IMR-90 (cell line): Measurements from ENCODE around the gene ZFP36L1. TPM values are rescaled to one million over a fixed set of nuclear protein-coding genes. Genes with fewer than 3 reads are reported as not detected.

Experiments
- ATAC-seq: fragments of 200-7000 bp; cut with Tn5 transposase; 2 replicates; pipeline ENCODE4 v1.9.1; 2020; ENCODE audit warnings: low read depth, mild to moderate bottlenecking, moderate library complexity
- BruUV-seq: library from RNA; stranded (reverse); fragments of 400-500 nt; replicated peaks from 2 replicates; lab custom pipeline; 2021; lab: Mats Ljungman, UMichigan
- CTCF ChIA-PET: fragments of 300-600 bp; formaldehyde crosslinking; extraction: SDS; loops from one replicate; lab custom pipeline; 2021; ENCODE audit warnings: antibody characterized with exemption; lab: Yijun Ruan, JAX
- POLR2A ChIA-PET: fragments of 300-600 bp; sonication (Branson Sonifier 250); formaldehyde crosslinking; loops from one replicate; lab custom pipeline; 2022; ENCODE audit warnings: antibody characterized with exemption; ENCODE audit not compliant: unreplicated experiment; lab: Charles Lee
- DNase-seq: peaks from one replicate; pipeline ENCODE4 v3.0.0; 2013
- H2AFZ ChIP-seq: replicated peaks from 2 replicates; pipeline ENCODE3; 2013; ENCODE audit warnings: low read length, mild to moderate bottlenecking; ENCODE audit not compliant: poor library complexity
- H2AK5ac ChIP-seq: 2 replicates; pipeline ENCODE4 v1.6.1; 2013; ENCODE audit warnings: low read depth, low read length, inconsistent platforms
- H2AK9ac ChIP-seq: replicated peaks from 2 replicates; pipeline ENCODE3; 2013; ENCODE audit warnings: mild to moderate bottlenecking, low read depth, low read length, moderate library complexity; ENCODE audit not compliant: poor library complexity
- H2BK120ac ChIP-seq: 2 replicates; pipeline ENCODE4 v1.6.1; 2013; ENCODE audit warnings: low read depth, low read length, inconsistent platforms
- H2BK15ac ChIP-seq: 3 replicates; pipeline ENCODE4 v1.6.1; 2013; ENCODE audit warnings: low read depth, low read length, inconsistent platforms
- H2BK20ac ChIP-seq: 2 replicates; pipeline ENCODE4 v1.6.1; 2013; ENCODE audit warnings: low read depth, mild to moderate bottlenecking, inconsistent platforms, low read length, moderate library complexity
- H2BK5ac ChIP-seq: 2 replicates; pipeline ENCODE4 v1.6.1; 2013; ENCODE audit warnings: mild to moderate bottlenecking, low read depth, low read length, inconsistent platforms; ENCODE audit not compliant: poor library complexity, severe bottlenecking
- H3K14ac ChIP-seq: replicated peaks from 2 replicates; pipeline ENCODE4 v1.6.1; 2013; ENCODE audit warnings: low read depth, low read length, inconsistent platforms
- H3K18ac ChIP-seq: 2 replicates; pipeline ENCODE4 v1.6.1; 2013; ENCODE audit warnings: low read depth, low read length, control low read depth
- H3K23ac ChIP-seq: 2 replicates; pipeline ENCODE4 v1.6.1; 2013; ENCODE audit warnings: low read depth, low read length, inconsistent platforms
- H3K27ac ChIP-seq: 2 replicates; pipeline ENCODE4 v1.5.1; 2013; ENCODE audit warnings: mild to moderate bottlenecking, control low read depth, low read length; ENCODE audit not compliant: insufficient read depth
- H3K27me3 ChIP-seq: 2 replicates; pipeline ENCODE4 v1.6.1; 2013; ENCODE audit warnings: low read length; ENCODE audit not compliant: control insufficient read depth, insufficient read depth
- H3K36me3 ChIP-seq: 2 replicates; pipeline ENCODE4 v1.6.1; 2013; ENCODE audit warnings: low read length, mixed read lengths; ENCODE audit not compliant: control insufficient read depth, insufficient read depth
- H3K4ac ChIP-seq: 2 replicates; pipeline ENCODE4 v1.6.1; 2013; ENCODE audit warnings: low read depth, low read length, inconsistent platforms
- H3K4me1 ChIP-seq: 2 replicates; pipeline ENCODE4 v1.6.1; 2013; ENCODE audit warnings: low read length, mixed read lengths; ENCODE audit not compliant: control insufficient read depth, insufficient read depth
- H3K4me2 ChIP-seq: 2 replicates; pipeline ENCODE4 v1.6.1; 2013; ENCODE audit warnings: low read depth, mild to moderate bottlenecking, control low read depth, low read length, moderate library complexity
- H3K4me3 ChIP-seq: 2 replicates; pipeline ENCODE4 v1.5.1; 2013; ENCODE audit warnings: low read depth, mild to moderate bottlenecking, control low read depth, low read length, moderate library complexity; ENCODE audit not compliant: insufficient read depth
- H3K56ac ChIP-seq: 2 replicates; pipeline ENCODE4 v1.6.1; 2013; ENCODE audit warnings: low read length, inconsistent platforms; ENCODE audit not compliant: insufficient read depth; ENCODE audit errors: extremely low read depth
- H3K79me1 ChIP-seq, 2 experiments: 2 replicates each; pipeline ENCODE4 v1.6.1; 2013; ENCODE audit warnings: low read length in 2 of 2, inconsistent platforms in 1 of 2, low read depth in 1 of 2
- H3K9ac ChIP-seq: 2 replicates; pipeline ENCODE4 v1.6.1; 2013; ENCODE audit warnings: low read depth, low read length, control low read depth
- H3K9me1 ChIP-seq: 2 replicates; pipeline ENCODE4 v1.6.1; 2013; ENCODE audit warnings: low read length, inconsistent platforms; ENCODE audit not compliant: insufficient read depth
- H3K9me3 ChIP-seq: 2 replicates; pipeline ENCODE4 v1.6.1; 2013; ENCODE audit warnings: low read length; ENCODE audit not compliant: control insufficient read depth, insufficient read depth
- H4K20me1 ChIP-seq: 2 replicates; pipeline ENCODE4 v1.6.1; 2013; ENCODE audit warnings: low read length, inconsistent platforms; ENCODE audit not compliant: insufficient read depth
- H4K5ac ChIP-seq: 2 replicates; pipeline ENCODE4 v1.6.1; 2013; ENCODE audit warnings: mild to moderate bottlenecking, low read depth, low read length, control low read depth
- H4K8ac ChIP-seq, 2 experiments: 2 replicates each; pipeline ENCODE4 v1.6.1; 2013; ENCODE audit warnings: low read depth in 2 of 2, low read length in 2 of 2, control low read depth in 1 of 2, inconsistent platforms in 1 of 2
- H4K91ac ChIP-seq: 2 replicates; pipeline ENCODE4 v1.6.1; 2013; ENCODE audit warnings: low read depth, low read length, inconsistent platforms; ENCODE audit not compliant: insufficient read depth
- BHLHE40 ChIP-seq: fragments of 150-350 bp; IDR thresholded peaks from 2 replicates; pipeline ENCODE4 v1.6.1; 2016; ENCODE audit warnings: mild to moderate bottlenecking, low read depth, low read length
- CEBPB ChIP-seq: IDR thresholded peaks from 2 replicates; pipeline ENCODE4 v1.6.1; 2012; ENCODE audit warnings: low read depth, low read length, improper control_type of control experiment
- FOS ChIP-seq: fragments of 150-350 bp; IDR thresholded peaks from 2 replicates; pipeline ENCODE4 v1.6.1; 2016; ENCODE audit warnings: low read depth, low read length
- MAFK ChIP-seq: IDR thresholded peaks from 2 replicates; pipeline ENCODE4 v1.6.1; 2012; ENCODE audit warnings: low read depth, low read length, improper control_type of control experiment
- MAZ ChIP-seq: IDR thresholded peaks from 2 replicates; pipeline ENCODE4 v1.6.1; 2012; ENCODE audit warnings: low read depth, mild to moderate bottlenecking, low read length, improper control_type of control experiment, moderate library complexity, borderline replicate concordance
- MXI1 ChIP-seq: IDR thresholded peaks from 2 replicates; pipeline ENCODE4 v1.6.1; 2012; ENCODE audit warnings: low read depth, mild to moderate bottlenecking, low read length, moderate library complexity, borderline replicate concordance
- NFE2L2 ChIP-seq: fragments of 150-350 bp; IDR thresholded peaks from 2 replicates; pipeline ENCODE4 v1.6.1; 2016; ENCODE audit warnings: low read depth, mild to moderate bottlenecking, low read length
- WGBS, 2 experiments: methylation state at CpG; one replicate each; pipeline versions ENCODE4 v1.1.5 to v1.1.7; 2013; ENCODE audit warnings: missing lambda C conversion rate in 2 of 2; ENCODE audit not compliant: insufficient read length in 1 of 2; ENCODE audit errors: extremely low coverage in 2 of 2; 5-methylcytosine and 5-hydroxymethylcytosine counted together
- dilution Hi-C: fragments of 300-500 bp; cut with HindIII; formaldehyde crosslinking; loops from one replicate; pipeline ENCODE4 v1.14.3; 2018; ENCODE audit warnings: low sequenced_read_pairs; ENCODE audit not compliant: unreplicated experiment
- in situ Hi-C: fragments of 300-500 bp; cut with MboI; formaldehyde crosslinking; loops from 3 replicates; pipeline ENCODE4 v1.14.3; 2019; ENCODE audit warnings: low sequenced_read_pairs, inconsistent platforms, mixed read lengths
- intact Hi-C: fragments of 100-400 bp; cut with micrococcal nuclease; formaldehyde crosslinking; loops from 2 replicates; pipeline ENCODE4 v1.10.0; 2022
- polyA plus RNA-seq, 3 experiments: library from polyadenylated mRNA; depleted of rRNA; stranded (reverse); fragments of >200 nt; gene quantifications; 2 replicates each; pipeline ENCODE4 v1.2.3, GENCODE V29; 2012; ENCODE audit warnings: low replicate concordance in 1 of 3
- total RNA-seq: library from RNA; depleted of rRNA; stranded (reverse); fragments of >200 nt; gene quantifications from 2 replicates; pipeline ENCODE4 v1.2.3, GENCODE V29; 2012
- TF ChIP-seq, protein P1 (sequence below): fragments of 150-350 bp; IDR thresholded peaks from 2 replicates; pipeline ENCODE4 v1.6.1; 2017; ENCODE audit warnings: mild to moderate bottlenecking, antibody characterized with exemption, low read length, low read depth

Gene ZFP36L1
- total and polyA plus RNA-seq, 2 of the 4 experiments (the other 2 are of a cell fraction) = 6.5 to 140 TPM

DNA sequence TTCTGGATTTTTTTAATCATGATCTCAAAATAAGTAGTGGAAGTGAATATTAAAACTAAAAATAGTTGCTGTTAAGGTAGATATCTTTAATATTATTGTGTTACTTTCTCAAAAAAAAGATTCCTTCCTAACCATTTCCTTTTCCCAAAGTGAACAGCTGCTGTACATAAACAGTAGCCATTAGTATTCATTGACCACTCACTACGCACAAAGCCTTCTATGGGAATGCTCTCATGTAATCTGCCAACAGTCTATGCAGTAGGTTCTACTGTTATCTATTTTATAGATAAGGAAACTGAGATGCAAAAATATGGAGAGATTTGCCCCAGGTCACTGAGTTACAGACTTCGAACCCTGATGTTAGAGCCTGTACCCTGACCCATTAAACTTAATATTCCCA is 32.1 kb downstream of the ZFP36L1 start:
- Histone ChIP-seq H3K27me3 (no peaks in the 10 kb centered on the region), H2AK5ac (no peak overlapping the region), H4K91ac (no peak overlapping the region), H3K9me1 (peaks cover 7% of the 10 kb centered on the region; the same call in 1 of the 2 replicates), H3K9me3 (no peaks in the 10 kb centered on the region), H4K20me1 (no peaks in the 10 kb centered on the region), H3K4ac (no peak overlapping the region), H2BK15ac (no peak overlapping the region), H3K56ac (no peak overlapping the region), H3K27ac (no peak overlapping the region), H3K79me1 (no peaks in the 10 kb centered on the region), H3K4me3 (no peak overlapping the region), H2AK9ac (no peak overlapping the region), H3K4me1 (peaks cover 13% of the 10 kb centered on the region), H2BK20ac (no peak overlapping the region), H3K14ac (no peak overlapping the region), H3K23ac (no peak overlapping the region), H2BK5ac (no peak overlapping the region), H2AFZ (no peak overlapping the region), H2BK120ac (no peak overlapping the region), H3K18ac (no peak overlapping the region), H4K8ac (no peak overlapping the region), H4K5ac (no peak overlapping the region), H3K4me2 (no peak overlapping the region), H3K9ac (no peak overlapping the region), H3K36me3 (no peaks in the 10 kb centered on the region)
- in situ Hi-C loops (no loop called here), intact Hi-C loops (no loop called here), dilution Hi-C loops (no loop called here)
- no peak for TF ChIP-seq MAFK
- no peak for TF ChIP-seq NFE2L2
- TF ChIP-seq, protein P1, sequence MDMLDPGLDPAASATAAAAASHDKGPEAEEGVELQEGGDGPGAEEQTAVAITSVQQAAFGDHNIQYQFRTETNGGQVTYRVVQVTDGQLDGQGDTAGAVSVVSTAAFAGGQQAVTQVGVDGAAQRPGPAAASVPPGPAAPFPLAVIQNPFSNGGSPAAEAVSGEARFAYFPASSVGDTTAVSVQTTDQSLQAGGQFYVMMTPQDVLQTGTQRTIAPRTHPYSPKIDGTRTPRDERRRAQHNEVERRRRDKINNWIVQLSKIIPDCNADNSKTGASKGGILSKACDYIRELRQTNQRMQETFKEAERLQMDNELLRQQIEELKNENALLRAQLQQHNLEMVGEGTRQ = no peak
- TF ChIP-seq FOS = no peak
- TF ChIP-seq MXI1 = no peak
- no peak for TF ChIP-seq MAZ
- no peak for TF ChIP-seq CEBPB
- no peak for TF ChIP-seq BHLHE40
- POLR2A ChIA-PET = interaction anchor here (0.8 kb wide), 1 partner anchor 38 kb away, joined by 13 read pairs; no protein-coding TSS in a partner anchor
- no TSS peak for BruUV-seq
- WGBS, 2 experiments = no CpG with 5 or more reads among the region's 2 CpGs
- CTCF ChIA-PET = no interaction called here
- no peak for ATAC-seq
- peak; percentile 51 for DNase-seq
